Fibroblast of gingiva (primary cell): Measurements from ENCODE around the gene AOPEP.
A peak's percentile ranks its signal among the peaks of the same experiment; 100 is the strongest.
"Not testable (repeated sequence)": the region's sequence is repeated elsewhere in the genome, so short reads cannot be mapped to it uniquely, and the experiment has no call there.

Experiments used
- DNase-seq: peaks from one replicate; pipeline ENCODE4 v3.0.0-alpha.2; 2011; ENCODE audit warnings: low read depth

The AOPEP gene

DNA sequence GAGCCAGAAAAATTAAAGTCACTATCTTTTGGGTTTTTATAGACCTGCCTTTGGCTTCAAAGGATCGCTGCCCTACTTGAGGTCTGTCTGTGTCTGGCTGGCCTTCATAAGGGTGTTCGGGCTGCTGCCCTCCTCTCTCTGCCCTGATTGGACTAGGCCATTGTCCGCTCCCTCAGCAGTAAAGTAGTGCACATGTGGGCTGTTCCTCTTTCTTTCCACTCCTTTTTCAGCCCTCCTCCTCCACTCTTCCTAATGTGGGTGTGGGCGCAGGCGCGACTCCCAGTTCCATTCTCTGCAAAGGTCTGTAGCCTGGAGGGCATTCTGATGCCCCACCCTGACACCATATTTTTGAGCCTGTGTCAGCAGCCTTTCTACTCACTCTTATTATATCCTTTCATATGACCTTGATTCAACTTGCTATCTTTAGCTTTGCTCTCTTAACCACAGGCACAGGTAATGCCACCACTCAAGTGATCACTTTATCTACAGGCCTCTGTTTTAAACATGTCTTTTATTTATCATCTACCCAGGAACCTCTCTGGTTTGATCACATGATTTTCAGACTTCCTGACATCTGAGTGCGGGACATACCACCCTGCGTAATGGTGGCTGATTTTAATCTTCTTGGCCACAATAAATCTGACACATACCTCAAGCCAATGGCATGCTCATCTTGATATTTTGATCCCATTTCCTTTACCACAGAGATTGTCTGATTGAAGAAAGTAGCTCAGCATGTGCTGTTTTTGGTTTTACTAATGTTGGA is 144.5 kb downstream of the AOPEP start:
- DNase-seq: no peak

DNA sequence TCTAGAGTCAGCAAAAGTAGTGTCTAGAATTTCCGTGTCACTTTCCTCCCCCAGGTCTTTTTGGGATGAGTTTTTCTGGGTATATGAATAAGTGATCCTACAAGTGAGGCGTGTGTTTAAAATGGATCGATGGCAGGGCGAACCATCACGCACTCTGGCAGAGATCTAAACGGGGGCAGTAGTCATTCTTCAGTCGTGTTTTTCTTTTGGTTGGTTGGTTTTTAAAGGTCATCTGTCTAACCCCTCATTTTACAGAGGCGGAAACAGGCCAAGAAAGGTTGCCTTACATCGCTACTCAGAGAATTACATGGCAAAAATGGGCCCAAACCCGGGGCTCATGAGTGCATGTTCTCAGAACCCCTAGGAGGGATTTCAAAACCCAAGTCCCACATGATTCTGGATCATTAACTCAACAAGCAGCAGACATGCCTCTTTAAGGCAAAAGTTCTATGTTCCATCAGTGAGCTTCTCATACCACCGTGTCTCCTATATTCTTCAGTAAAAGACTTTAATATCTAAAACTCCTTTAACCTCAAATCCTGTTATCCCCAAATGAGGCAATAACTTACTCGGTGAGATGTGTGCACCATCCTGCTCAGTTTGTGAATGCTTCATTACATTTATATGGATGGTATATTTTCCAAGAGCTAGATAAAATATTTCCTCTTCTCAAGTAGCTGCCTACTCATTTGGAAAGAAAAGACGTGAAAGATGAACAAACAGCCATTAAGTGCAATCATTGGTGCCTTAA is 145.8 kb downstream of the AOPEP start:
- no peak for DNase-seq

DNA sequence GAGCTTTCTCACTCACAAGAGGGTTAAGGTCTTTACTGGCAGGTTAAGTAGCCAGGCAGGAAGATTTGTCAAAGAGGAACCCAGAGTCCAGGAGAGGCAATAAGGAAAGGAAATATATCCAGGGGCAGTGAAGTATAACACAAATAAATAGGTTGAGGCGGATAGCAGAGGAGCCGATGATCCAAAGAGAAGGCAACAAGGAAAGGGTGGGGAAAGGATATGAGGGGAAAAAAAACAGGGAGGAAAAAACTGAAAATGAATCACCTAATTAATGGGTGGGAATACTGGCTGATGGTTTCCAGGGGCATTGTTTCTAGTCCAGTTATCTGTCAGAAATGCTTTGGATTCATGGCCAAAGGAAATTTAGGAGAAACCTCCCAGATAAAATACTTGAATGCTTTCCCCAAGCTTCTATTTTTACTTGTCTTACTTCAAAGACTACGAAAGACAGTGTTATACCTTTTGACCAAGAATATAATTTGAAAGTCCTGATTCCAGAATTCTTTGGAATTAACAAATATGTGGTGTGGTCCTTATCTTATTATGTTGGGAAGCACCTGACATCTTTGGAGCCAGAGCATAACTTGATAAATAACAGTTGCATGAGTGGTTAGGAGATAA is 146.5 kb downstream of the AOPEP start:
- no peak for DNase-seq

DNA sequence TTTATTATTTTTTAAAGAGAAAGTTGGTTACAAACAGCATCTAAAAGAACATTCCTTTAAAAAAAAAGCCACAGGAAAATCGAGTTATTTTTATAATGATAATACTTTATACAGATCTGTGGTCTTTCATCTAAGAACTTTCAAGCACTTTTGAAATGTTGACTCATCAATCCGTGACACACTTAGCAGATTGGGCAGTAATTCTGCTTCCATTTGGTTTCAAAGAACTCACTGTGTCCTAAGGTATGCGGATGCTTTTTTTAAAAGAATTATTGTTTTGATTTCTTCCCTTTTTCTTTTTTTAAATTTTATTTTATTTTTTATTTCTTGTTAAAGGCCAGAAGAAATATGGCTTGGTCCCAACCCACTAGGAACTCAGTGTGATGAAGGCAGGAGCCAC is 147.8 kb downstream of the AOPEP start:
- peak; percentile 38 for DNase-seq

DNA sequence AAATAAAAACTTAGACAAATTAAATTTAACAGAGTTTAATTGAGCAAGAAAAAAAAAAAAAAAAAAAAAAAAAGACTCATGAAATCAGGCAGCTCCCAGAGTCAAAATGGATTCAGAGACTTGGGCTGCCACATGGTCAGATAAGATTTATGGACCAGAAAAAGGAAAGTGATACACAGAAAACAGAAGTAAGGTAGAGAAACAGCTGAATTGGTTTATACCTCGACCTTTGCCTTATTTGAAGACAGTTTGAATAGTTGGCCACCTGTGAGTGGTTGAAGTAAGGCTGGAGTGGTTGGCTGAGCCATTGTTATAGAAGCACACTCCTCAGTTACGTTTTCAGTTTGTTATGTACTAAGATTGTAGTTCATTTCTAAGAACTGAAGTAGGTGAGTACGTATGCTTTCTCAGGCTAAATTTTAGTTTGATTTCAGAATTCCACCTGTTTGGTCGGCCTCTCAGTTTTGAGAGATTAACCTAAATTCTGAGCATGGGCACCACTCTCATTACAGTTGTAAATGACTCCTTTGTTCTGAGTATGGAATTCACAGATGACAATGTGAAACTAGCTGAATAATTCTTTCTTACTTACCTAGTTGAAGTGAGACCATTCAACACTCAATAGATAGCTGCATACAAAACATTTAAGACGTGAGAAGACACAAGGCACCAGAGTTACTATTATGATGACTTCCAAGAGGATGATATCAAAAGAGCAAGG is 149.0 kb downstream of the AOPEP start:
- DNase-seq: no peak

DNA sequence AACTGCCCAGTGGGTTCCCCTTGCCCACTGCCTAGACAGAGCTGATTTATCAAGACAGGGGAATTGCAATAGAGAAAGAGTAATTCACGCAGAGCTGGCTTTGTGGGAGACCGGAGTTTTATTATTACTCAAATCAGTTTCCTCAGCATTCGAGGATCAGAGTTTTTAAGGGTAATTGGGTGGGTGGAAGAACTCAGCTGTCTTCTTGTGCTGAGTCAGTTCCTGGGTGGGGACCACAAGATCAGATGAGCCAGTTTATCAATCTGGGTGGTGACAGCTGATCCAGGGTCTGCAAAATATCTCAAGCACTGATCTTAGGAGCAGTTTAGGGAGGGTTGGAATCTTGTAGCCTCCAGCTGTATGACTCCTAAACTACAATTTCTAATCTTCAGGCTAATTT is 152.3 kb downstream of the AOPEP start:
- DNase-seq: not testable (repeated sequence)

DNA sequence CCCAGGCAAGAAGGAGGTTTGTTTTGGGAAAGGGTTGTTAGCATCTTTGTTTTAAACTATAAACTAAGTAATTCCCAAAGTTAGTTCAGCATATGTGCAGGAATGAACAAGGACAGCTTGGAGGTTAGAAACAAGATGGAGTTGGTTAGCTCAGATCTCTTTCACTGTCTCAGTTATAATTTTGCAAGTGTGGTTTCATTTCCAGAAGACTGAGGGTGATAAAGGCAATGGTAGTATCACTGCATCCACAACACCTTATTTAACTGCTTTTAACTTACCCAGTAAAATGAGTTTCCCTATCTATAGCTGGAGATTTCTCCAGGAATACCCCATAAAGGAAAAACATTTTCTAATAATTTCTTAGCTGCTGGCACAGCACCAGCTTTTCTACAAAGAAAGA is 152.7 kb downstream of the AOPEP start:
- DNase-seq: no peak

DNA sequence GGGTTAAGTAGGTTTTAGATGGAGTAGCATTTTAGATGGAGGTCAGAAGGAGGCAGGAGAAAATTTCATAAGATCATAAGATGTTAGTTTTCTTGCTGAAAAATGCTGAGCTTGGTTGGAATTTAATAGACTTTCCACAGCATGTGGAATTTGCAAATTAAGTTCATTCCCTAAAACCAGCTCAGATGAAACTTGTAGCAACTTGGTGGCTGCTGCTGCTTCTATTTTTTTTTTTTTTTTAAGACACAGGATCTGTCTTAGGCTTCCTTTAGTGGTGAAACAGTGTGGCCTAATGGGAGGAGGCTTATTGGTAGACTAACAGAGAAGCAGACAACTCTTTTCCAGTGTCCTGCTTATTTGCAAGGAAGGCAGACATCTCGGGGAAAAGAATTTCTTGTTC is 154.5 kb downstream of the AOPEP start:
- peak; percentile 74 for DNase-seq

DNA sequence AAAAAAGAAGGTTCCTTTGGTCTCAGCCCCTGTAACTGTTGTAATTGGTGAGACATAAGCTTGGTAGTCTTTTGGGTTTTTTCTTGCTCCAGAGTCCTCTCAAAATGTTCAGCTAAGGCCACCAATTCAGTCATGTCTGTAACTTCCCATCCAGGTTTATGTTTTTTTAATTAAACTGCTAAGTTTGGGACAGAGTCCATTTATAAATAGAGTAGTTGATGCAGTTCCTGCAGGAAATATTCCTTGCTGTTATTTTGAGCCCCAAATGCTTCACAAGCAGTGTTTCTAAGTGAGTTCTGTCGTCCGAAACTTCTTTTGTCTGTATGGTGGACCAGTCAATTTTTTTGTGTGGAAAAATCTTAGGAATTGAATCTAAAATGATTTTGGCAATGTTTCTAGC is 155.0 kb downstream of the AOPEP start:
- DNase-seq: no peak

DNA sequence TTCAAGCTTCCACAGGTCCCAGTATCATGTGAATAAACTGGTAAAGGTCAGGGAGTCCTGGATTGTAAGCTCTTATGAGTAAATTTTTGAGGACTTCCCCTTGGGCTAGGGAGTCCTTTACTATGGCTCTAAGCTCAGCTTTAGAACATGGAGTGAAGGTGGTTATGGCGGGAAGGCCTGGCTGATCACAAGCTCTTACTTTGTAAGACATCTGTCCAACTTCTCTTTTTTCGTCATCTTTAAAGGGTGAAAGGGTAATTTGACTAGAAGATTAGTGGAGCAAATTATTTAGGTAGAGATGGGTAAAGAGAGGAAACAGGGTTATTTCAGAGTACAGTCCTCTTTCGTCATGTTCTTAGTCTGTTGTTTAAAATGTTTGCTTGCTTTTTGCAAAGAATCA is 155.4 kb downstream of the AOPEP start:
- no peak for DNase-seq

DNA sequence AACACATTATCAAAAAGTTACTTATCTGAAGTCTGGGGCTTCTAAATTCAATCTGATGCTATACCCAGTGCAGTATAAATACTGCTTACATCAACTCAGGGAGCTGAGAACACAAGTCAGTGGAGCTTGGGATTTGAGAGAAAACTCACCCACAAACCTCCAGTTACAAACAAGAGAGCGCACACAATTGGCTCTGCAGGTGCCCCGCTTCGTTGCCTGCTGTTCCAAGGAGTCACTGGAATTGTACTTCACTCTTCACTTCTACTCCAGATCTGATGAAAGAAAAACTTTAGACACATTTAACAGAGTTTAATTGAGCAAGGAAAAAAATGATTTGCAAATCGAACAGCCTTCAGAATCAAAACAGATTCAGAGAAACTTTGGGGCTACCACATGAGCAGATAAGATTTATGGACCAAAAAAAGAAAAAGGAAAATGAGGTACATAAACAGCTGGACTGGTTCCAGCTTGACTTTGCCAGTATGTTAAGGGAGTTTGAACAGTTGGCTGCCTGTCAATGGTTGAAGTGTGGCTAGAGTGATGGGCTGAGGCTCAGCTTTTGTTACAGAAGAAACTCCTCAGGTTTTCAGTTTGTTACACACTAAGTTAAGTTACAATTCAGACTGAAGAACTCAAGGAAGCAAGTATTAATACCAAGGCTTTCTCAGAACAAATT is 156.6 kb downstream of the AOPEP start:
- DNase-seq: no peak

DNA sequence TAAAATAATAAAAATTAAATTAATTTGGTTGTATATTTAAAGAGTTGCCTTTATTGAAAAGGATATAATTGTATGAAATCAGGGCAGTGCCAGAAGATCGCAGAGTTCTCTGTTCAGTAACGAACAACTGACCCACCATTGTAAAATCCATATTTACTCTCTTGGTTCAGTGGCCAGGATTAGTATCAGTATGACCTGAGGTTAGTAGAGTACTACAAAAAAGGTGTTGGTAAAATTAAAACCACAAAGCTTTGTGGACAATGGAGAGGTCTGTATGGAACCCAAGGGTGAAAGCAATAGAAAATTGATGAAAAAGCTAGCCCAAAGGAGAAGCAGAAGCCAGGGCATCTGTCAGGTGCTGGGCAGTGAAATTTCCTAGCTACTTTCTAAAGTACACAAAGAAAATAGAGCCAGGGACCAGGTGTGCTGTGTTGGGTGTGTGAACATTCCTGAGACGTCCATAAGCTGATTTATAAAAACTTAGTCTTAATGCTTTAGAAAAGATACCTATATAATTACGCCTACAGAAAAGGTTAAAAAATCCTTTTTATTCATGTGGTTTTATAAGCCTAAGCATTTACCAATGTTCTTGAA is 159.5 kb downstream of the AOPEP start:
- no peak for DNase-seq

DNA sequence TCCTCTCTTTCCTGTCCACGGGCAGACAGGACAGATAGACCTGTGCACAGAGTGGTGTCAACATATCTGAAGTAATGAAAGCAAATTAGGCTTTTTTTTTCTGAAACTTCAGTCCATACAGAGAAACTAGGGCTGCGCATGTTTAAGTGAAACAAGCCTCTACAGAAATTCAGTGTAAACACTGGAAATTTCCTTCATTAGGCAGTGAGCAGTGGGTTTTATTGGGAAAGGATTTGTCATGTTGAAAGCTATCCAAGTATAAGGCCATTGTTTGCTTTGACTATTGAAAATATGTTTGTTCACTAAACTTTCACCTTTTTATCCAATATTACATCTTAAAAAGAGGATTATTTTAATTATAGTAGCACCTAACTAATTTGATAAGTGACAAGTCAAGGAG is 161.2 kb downstream of the AOPEP start:
- DNase-seq: no peak

DNA sequence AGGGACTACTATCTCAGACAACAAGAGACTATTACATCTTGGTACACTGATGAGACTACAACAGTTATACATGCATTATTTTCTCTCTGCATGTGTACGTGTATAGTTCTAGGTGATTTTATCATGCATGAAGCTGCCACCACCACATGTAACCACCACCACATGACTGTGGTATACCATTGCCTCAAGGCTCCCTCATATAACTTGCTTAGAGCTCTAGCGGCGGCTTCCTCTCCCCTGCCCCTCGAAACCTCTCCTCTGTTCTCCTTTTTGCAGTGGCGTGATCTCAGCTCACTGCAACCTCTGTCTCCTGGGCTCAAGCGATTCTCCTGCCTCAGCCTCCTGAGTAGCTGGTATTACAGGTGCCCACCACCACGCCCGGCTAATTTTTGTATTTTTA is 162.3 kb downstream of the AOPEP start:
- no peak for DNase-seq

DNA sequence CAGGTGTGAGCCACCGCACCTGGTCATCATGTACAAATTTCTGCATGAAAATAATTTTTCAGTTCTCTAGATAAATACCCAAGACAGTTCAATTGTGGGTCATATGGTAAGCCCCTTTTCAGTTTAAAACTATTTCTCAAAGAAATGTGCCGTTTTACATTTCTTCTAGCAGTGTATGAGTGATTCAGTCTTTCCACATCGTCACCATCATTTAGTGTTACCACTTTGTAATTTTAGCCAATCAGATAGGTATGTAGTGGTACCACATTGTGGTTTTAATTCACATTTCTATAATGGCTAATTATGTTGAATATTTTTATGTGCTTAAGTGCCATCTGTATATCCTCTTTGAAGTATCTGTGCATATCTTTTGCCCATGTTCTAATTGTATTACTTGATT is 163.1 kb downstream of the AOPEP start:
- no peak for DNase-seq

DNA sequence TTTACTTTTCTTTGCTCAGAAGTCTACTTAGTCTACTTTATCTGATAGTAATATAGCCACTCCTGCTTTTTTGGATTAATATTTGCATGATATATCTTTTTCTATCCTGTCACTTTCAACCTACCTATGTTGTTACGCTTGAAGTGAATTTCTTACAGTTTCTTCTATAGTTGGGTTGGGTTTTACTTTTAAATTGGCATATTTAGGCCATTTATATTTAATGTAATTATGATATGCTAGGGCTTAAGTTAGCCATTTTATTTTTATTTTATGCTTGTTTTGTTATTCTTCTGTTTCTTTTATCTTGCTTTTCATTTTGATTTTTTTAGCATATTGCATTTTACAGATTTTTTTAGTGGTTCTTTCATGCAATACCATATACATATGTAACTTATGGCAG is 164.7 kb downstream of the AOPEP start:
- no peak for DNase-seq

DNA sequence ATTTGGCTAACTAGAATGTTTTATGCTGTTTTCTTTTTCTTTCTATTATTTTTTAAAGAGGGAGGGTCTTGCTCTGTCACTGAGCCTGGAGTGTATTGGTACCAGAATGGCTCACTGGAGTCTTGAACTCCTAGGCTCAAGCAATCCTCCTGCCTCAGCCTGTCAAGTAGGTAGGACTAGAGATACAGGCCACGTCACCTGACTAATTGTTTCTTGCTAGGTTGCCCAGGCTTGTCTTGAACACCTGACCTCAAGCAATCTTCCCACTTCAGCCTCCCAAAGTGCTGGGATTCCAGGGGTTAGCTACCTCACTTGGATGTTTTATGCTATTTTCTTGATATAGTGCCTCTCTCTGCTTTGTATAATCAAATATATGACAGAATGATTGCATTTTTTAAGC is 166.2 kb downstream of the AOPEP start:
- no peak for DNase-seq

DNA sequence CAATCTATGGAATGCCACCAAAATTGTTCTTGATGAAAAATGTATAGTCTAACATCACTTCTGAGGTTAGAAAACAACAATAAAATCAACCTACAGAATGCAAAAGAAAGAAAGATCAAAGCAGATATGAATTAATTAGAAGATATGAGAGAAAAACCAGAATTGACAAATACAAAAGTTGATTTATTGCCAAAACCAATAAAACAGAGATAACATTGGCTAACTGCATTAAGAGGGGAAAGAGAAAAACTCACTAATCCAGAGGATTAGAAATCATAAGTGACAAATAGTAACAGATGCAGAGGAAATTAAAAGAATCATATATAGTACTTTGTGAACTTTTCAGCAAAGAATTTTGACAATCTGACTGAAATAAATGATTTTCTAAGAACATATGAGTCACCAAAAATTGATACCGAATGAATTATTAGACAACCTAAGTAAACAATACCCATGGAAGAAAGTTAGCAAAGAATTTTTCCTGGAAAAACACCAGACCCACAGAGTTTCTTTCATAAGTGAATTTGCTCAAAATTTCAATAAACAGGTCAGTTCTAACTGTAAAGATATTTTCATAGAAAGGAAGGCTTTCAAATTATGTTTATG is 167.7 kb downstream of the AOPEP start:
- DNase-seq: peak; percentile 39

DNA sequence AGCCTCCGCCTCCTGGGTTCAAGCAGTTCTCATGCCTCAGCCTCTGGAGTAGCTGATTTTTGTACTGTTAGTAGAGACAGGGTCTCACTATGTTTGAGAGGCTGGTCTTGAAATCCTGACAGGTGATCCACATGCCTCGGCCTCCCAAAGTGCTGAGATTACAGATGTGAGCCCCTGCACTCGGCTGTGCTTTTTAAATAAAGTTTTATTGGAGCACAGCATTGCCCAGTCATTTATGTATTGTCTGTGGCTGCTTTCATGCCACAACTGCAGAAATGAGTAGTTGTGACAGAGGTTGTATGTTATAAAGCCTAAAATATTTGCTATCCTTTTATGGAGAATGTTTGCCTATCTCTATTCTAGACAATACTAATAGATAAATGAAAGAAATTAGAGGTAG is 169.2 kb downstream of the AOPEP start:
- DNase-seq: no peak

DNA sequence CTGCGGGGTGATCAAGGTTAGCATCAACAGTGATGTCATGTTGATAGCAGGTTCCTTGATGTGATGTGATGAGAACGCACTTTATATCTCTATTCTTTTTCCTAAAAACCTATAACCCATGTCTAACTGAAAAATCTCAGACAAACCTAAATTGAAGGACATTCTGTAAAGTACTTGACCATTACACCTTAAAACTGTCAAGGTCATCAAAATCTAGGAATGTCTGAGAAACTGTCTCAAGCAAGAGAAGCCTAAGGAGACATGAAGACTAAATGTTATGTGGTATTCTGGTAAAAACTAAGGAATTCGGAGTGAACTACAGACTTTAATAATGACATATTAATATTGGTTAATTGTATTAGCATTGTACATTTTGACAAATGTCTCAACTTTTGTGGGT is 170.0 kb downstream of the AOPEP start:
- DNase-seq: no peak
